Stimulated activated CD4-positive, alpha-beta T cell treated with anti-CD3 and anti-CD28 coated beads, Interleukin-1b, Interleukin-23, amount 100 ng/mL, for 4 hours (primary cell): Measurements from ENCODE around the gene SLC2A14.
"Not testable (repeated sequence)": the region's sequence is repeated elsewhere in the genome, so short reads cannot be mapped to it uniquely, and the experiment has no call there.

ENCODE experiments used
- DNase-seq, 2 donors: peaks; one replicate each; pipeline ENCODE4 v3.0.0-alpha.2; 2020; ENCODE audit warnings: low read depth in 2 of 2

The SLC2A14 gene

DNA sequence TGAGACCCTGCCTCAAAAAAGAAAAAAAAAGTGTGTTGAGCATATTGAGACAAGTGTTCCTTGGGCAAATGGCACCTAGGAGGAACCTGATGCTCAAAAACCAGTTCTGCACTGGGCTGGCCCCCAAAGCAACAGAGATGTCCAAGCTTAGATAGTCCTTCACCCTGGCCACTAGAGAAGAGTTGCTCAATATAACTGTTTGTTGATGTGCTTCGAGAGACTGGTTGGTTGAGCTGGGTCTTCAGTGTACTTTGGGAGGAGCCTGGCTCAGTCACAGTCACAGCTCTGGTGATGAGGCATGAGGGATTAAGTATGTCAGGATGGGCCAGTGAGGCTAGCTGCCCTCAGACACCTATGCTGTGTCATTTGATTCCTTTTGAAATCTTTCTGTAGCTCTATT is 38.0 kb downstream of the SLC2A14 start:
- no peak for DNase-seq

DNA sequence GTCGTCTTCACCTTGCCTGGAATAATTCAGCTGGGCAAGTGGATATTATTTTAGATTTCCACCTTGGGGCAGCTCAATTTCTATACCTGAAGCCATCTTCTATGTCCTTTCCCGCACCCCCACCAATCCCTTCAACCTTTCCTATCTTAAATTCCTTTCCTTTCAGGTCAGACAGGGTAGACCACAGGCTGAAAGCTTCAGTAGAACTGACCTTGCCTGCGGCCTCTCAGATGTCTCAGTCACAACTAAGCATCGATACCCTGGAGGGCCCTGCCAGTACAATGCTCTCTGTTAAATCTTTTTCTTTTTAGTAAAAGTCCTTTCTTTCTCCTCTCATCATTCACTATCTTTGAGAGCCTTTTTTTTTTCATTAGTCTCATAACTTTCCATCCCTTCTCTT is 38.9 kb downstream of the SLC2A14 start:
- no peak for DNase-seq

DNA sequence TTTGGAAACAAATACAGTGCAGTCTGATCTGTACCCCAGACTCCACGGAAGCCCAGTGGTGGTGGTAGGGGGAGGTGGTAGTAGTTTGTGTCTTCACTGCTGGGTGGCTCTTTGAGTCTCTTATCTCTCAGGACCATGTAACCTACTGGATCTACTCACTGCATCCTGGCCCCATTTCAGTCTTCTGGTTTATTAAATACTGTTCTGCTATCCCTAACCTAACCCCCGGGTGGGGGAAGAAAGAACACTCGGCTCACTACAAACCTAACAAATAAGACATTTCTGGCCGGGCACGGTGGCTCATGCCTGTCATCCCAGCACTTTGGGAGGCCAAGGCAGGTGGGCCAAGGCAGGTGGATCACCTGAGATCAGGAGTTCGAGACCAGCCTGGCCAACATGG is 39.5 kb downstream of the SLC2A14 start:
- not testable (repeated sequence) for DNase-seq

DNA sequence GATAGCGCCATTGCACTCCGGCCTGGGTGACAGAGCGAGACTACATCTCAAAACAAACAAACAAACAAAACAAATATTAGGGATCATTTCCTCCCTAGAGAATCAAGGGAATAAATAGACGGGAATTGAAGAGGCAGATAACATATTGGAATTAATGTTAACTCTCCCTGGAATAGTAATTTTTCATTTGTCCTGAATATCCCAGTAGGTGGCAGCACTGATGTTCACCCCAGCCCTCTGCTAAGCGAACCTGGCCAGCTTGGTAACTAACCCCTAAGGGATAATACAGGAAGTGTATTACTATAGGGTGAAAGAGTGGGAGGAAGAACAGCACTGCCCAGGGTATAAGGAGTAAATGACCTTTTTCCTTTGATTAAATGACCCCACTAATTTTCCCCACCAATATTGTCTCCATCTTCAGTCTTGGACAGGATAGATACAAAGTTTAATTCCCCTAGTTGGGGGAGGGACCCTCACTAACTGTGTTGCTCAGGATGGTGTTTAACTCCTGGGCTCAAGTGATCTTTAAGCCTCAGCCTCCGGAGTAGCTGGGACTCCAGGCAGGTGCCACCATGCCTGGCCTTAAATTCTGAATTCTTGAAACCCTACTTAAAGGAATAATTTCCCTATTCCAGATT is 40.5 kb downstream of the SLC2A14 start:
- DNase-seq: peak in 1 of 2 donors; percentile 11

DNA sequence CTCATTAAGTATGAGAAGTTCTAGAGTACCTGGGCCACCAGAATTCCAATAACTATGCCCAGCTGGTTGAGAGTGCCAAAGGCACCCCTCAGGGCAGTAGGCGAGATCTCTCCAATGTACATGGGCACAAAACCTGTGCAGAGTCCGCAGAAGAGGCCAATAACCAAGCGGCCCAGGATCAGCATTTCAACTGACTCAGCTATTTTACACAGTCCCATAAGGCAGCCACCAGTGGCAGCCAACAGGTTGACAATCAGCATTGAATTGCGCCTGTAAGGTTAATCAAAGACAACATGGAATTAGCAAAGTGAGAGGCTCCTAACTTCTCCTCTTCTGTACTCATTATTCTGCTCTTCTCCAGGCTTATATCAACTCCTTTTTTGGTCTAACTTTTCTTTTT is 43.0 kb downstream of the SLC2A14 start:
- not testable (repeated sequence) for DNase-seq

DNA sequence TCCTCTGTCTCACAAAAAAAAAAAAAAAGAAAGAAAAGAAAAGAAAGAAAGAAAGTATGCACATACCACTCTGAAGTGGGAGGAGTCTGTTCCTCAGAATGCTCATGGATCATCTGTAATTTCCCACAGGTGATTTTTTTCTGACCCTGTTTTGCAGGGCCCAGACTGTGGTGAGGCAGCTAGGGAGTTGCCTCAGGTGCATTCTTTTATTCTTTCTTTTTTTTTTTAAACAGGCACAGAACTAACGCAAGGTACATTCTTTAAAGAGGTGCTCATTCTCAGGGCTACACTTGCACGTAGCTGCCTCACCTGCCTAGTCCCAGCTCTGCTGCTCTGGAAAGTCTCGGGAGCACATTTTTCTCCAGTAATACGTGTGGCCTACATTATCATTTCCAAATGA is 47.0 kb downstream of the SLC2A14 start:
- not testable (repeated sequence) for DNase-seq

DNA sequence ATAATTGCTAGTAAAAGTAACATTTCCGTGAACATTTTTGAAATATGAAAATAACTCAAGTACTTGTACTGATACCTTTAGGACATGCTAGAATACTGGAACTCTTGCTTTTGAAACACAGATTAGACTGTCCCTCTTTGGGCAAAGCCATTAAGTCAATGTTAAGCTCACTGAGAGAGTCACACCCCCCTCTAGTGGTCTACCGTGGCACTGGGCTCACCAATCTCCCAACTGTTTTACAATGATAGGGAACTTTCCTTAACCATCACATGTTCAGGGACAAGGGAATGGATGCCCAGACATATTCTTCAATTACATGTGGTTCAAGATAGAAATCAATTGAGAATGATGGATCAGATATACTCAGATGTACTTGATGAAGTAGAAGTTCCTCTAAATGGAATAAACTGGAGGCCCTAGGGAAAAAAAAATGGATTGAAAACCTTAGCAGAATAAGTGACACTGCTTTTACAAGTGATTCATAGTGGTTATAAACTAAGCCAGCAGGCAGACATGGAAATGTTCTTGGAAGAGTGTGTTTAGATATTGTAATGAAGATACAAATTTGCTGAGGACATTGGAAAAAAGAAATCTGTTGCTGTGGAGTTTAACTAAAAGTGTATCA is 65.7 kb downstream of the SLC2A14 start:
- peak; percentile 45 to 47 for DNase-seq

DNA sequence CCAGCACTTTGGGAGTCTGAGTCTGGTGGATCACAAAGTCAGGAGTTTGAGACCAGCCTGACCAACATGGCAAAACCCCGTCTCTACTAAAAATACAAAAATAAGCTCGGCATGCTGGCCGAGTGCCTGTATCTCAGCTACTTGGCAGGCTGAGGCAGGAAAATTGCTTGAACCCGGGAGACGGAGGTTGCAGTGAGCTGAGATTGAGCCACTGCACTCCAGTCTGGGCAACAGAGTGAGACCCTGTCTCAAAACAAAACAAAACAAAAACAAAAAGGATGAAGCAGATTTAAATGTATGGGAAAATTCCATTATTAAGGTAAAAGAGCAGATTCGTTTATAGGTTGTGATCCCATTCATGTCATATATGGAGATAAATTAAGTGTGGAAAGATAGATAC is 66.4 kb downstream of the SLC2A14 start:
- not testable (repeated sequence) for DNase-seq

DNA sequence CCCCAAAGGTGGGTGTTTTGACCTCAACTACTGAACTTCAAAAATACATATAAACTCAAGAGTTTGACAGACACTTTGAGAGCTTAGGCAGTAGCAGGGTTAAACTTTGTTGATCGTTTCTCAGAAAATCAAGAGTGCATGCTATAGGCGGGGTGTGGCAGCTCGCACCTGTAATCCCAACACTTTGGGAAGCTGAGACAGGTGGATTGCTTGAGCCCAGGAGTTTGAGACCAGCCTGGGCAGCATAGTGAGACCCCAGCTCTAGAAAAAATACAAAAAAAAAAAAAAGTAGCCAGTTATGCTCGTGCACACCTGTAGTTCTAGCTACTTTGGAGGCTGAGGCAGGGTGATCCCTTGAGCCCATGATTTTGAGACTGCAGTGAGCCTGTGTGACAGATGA is 71.3 kb downstream of the SLC2A14 start:
- DNase-seq: no peak

DNA sequence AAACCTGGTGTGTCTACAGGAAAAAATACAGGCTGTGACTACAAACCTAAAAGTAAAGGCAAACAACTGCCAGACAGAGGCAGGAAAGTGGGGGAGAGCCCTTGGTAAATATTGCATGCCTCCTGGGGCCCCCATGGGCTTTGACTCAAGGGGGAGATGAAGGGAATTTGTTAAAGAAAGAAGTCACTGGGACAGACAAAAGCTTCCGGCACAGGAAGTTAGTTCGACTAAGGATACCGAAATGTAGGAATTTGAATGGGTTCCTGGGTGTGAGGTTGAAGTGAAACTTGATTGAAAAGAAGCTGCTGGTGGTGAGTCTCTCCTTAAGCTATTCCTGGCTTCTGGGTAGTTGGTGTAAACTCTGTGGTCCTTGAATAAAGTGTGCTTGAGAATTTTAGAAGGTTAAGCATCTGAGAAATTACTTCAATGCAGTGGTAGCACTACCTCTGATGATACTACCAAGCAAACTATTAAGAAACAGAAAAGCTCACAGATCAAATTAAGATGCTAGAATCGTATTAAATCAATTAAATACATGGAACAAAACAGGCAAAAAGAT is 73.9 kb downstream of the SLC2A14 start:
- DNase-seq: not testable (repeated sequence)

DNA sequence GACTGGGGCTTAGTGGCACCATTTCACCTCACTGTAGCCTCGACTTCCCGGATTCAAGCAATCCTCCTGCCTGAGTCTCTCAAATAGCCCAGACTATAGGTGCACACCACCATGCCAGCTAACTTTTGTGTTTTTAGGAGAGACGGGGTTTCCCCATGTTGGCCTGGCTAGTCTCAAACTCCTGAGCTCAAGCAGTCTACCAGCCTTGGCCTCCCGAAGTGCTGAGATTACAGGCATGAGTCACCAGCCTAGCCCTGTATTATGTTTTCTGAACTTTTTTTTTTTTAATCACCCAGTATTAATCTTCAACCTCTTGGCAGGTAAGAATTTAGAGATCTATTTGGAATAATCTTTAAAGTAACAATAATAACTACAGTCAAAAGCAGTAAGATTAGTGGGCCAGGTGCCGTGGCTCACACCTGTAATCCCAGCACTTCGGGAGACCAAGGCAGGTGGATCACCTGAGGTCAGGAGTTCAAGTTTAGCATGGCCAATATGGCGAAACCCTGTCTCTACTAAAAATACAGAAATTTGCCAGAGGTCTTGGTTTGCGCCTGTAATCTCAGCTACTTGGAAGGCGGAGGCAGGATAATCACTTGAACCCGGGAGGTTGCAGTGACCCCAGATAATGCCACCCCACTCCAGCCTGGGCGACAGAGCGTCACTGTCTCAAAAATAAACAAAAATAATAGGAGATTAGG is 74.9 kb downstream of the SLC2A14 start:
- DNase-seq: no peak

DNA sequence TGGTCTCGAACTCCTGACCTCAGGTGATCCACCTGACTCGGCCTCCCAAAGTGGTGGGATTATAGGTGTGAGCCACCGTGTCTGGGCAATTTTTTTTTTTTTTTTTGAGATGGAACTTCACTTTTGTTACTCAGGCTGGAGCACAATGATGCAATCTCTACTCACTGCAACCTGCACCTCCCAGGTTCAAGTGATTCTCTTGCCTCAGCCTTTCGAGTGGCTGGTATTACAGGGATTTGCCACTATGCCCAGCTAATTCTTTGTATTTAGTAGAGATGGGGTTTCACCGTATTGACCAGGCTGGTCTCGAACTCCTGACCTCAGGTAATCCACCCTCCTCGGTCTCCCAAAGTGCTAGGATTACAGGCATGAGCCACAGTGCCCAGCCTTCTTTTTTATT is 75.4 kb downstream of the SLC2A14 start:
- not testable (repeated sequence) for DNase-seq

DNA sequence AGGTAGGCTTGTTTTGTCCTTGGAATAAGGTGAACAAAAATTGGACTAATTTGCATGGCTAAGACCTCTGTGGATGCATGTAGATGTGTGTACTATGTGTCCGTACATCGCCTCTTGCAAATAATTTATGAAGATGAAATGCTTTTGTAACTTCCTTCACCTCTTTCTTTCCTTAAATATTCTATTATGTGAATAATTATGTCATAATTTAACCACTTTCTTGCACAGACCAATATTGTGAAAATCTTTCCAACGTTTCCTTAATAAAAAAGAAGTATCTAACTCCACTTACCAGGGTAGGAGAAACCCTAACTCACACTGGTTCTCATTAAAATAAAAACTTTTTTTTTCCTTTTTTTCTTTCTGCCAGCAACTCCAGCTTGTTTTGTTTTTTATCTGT is 79.5 kb downstream of the SLC2A14 start:
- DNase-seq: no peak

DNA sequence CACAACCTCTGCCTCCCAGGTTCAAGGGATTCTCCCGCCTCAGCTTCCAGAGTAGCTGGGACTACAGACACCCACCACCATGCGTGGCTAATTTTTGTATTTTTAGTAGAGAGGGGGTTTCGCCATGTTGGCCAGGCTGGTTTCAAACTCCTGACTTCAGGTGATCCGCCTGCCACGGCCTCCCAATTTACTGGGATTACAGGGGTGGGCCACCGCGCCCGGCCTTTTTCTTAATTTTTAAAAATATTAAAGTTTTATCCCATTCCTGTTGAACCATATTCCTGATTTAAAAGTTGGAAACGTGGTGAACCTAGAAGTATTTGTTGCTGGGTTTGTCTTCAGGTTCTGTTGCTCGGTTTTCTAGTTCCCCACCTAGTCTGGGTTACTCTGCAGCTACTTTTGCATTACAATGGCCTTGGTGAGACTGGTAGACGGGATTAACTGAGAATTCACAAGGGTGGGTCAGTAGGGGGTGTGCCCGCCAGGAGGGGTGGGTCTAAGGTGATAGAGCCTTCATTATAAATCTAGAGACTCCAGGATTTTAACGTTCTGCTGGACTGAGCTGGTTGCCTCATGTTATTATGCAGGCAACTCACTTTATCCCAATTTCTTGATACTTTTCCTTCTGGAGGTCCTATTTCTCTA is 83.7 kb downstream of the SLC2A14 start, which contains the start of gene NANOG:
TSS of gene NANOG (plus strand) at position 519 of the 645 bp plus-strand sequence. CDS start 213 bp downstream, outside the sequence.
- DNase-seq: not testable (repeated sequence)

DNA sequence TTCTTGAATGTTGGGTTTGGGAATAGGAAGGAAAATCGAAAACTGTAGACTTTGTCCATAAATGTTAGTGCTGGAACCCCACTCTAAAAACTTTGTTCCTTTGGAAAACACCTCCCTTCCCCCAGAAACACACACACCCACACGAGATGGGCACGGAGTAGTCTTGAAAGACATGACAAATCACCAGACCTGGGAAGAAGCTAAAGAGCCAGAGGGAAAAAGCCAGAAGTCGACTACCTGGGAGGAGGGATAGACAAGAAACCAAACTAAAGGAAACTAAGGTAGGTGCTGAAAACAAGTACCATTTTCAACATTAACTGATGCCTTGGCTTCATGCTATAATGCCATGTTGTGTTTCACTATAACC is 84.4 kb downstream of the SLC2A14 start:
- no peak for DNase-seq

DNA sequence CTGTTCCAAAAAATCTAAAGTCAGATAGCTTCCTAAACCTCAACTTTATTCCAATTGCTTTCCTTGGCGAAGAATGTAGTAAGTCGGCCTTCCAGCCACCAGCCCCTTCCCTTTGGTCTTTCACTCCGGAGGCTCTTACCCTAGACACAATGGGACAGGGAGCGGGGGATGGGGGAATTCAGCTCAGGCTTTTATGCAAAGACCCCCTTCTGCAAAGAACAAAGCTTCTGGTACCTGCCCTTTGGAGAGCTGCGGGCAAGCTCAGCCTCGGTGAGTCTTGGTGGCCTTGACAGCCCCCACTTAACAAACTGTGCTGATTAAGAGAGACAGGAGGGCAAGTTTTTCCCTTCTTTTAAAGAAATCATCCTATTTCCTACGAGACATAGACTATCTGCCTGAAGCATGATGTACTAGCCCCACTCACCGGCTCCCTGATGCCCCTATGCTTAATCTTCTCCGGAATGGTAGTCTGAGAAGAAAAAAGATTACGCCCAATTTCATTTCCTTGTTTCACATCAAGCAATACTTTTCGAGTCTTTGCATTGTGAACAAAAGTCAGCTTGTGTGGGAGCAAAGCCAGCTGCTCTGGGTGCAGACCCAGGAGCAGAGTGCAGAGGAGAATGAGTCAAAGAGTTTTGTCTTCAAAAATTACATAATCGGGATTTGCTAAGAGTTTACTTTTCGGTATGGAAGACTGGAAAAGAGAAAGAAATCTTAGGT is 85.0 kb downstream of the SLC2A14 start:
- no peak for DNase-seq

DNA sequence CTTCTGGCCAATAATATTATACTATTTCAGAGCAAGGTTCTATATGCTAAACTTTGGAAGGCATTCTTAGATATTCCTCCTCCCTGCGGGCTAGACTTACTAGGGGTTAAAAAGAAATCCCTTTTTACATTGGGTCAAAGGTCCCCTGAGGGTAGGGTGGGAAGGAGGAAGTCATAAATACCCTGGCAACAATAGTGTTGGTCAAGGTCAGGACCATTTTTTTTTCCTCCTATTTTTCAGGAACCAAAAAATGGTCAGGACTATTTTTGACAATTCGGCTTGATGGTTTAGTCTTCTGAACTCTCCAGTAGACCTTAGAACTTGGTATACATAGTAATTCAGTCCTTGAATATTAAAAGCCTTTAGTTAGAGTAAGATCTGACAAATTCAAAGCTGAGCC is 88.0 kb downstream of the SLC2A14 start:
- no peak for DNase-seq

DNA sequence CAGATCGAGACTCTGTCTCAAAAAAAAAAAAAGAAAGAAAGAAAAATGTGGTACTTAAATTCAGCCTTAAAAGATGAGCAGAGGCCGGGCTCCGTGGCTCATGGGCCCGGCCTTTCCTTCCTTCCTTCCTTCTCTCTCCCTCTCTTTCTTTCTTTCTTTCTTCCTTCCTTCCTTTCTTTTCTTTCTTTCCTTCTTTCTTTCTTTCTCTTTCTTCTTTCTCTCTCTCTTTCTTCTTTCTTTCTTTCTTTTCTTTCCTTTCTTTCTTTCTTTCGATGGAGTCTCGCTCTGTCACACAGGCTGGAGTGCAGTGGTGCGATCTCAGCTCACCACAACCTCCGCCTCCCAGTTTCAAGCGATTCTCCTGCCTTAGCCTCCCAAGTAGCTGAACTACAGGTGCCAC is 89.3 kb downstream of the SLC2A14 start:
- not testable (repeated sequence) for DNase-seq

DNA sequence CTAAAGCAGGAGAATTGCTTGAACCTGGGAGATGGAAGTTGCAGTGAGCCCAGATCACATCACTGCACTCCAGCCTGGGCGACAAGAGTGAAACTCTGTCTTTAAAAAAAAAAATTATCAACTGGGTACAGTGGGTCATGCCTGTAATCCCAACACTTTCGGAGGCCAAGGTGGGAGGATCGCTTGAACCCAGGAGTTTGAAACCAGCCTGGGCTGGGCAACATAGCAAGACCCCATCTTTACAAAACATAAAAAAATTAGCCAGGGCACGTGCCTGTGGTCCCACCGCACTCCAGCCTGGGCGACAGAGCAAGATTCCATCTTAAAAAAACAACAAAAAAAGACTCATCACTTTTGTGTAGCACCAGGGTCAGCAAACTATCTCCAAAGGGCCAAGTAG is 90.7 kb downstream of the SLC2A14 start:
- DNase-seq: no peak

DNA sequence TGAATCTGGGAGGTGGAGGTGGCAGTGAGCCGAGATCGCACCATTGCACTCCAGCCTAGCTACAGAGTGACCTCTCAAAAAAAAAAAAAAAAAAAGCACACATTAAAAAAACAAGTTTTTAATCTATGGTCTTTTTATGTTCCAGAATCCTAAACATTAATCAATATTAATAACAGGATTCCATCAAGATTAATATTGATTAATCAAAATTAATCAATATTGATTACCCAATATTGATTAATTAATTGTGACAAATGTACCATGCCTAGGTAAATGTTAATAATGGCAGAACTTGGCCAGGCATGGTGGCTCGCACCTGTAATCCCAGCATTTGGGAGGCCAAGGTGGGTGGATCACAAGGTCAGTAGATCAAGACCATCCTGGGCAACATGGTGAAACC is 91.4 kb downstream of the SLC2A14 start:
- no peak for DNase-seq

DNA sequence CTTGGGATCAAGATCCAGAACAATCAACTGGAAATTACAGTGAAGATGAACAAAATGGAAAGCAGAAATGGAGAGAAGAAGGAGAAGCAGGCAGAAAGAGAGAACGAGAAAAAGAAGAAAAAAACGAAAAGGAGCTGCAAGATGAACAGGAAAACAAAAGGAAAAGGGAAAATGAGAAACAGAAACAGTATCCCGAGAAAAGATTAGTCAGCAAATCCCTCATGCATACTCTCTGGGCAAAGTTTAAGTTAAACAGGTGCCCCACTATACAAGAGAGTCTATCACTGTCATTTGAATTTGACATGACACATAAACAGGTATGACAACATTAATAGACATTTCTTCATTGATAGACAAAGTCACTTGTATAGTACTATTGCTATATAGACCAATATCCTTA is 102.7 kb downstream of the SLC2A14 start:
- no peak for DNase-seq
